SK-MEL-5 (cell line): ENCODE data around the gene LRRTM4. TPM values are rescaled to one million over a fixed set of nuclear protein-coding genes. Genes with fewer than 3 reads are reported as not detected.
"Not testable (repeated sequence)": the region's sequence is repeated elsewhere in the genome, so short reads cannot be mapped to it uniquely, and the experiment has no call there.

Experiments
- DNase-seq: peaks from one replicate; pipeline ENCODE4 v3.0.0-alpha.2; 2016; ENCODE audit warnings: low read depth, low spot score
- in situ Hi-C: cut with HindIII; loops from 2 replicates; pipeline ENCODE4 v1.10.0; 2016; ENCODE audit warnings: low sequenced_read_pairs, high pct_unique_total_duplicates, low pct_unique_long_range_greater_than_20kb
- total RNA-seq: library from RNA; depleted of rRNA; stranded (reverse); fragments of >200 nt; shearing (Covaris generic); gene quantifications from 2 replicates; pipeline ENCODE4 v1.2.3, GENCODE V29; 2014

LRRTM4 gene
- total RNA-seq, 1 experiment from 2014 or later: not detected

GRCh38 chr2:76812156-76812555, 710.0 kb downstream of the LRRTM4 start:
- in situ Hi-C loops: no loop called here

GRCh38 chr2:76809136-76809535, 713.0 kb downstream of the LRRTM4 start:
- DNase-seq: no peak
- in situ Hi-C loops: no loop called here

More at GRCh38 chr2:76812156-76812555, 710.0 kb downstream of the LRRTM4 start:
- DNase-seq: no peak

GRCh38 chr2:76808732-76809131, 713.4 kb downstream of the LRRTM4 start:
- no peak for DNase-seq
- in situ Hi-C loops: no loop called here

- DNase-seq: no peak
- in situ Hi-C loops: no loop called here
These were observed 728.4 kb downstream of the LRRTM4 start for GRCh38 chr2:76793647-76794334.

- in situ Hi-C loops, DNase-seq: not testable (repeated sequence)
These were observed 740.9 kb downstream of the LRRTM4 start for GRCh38 chr2:76781313-76781712.

- no peak for DNase-seq
- in situ Hi-C loops: no loop called here
These were observed 758.9 kb downstream of the LRRTM4 start for GRCh38 chr2:76763276-76763675.

GRCh38 chr2:76760367-76760704, 761.8 kb downstream of the LRRTM4 start:
- in situ Hi-C loops: no loop called here

GRCh38 chr2:76759634-76760366, 762.4 kb downstream of the LRRTM4 start:
- in situ Hi-C loops: no loop called here
- DNase-seq: no peak

More at GRCh38 chr2:76760367-76760704, 761.8 kb downstream of the LRRTM4 start:
- no peak for DNase-seq

- in situ Hi-C loops: no loop called here
These were observed 769.7 kb downstream of the LRRTM4 start for GRCh38 chr2:76752506-76752905.

GRCh38 chr2:76749858-76750257, 772.3 kb downstream of the LRRTM4 start:
- in situ Hi-C loops: no loop called here
- DNase-seq: no peak

More at GRCh38 chr2:76752506-76752905, 769.7 kb downstream of the LRRTM4 start:
- DNase-seq: no peak

- in situ Hi-C loops: no loop called here
- no peak for DNase-seq
These were observed 773.4 kb downstream of the LRRTM4 start for GRCh38 chr2:76748581-76749296.

- in situ Hi-C loops: no loop called here
- no peak for DNase-seq
These were observed 776.6 kb downstream of the LRRTM4 start for GRCh38 chr2:76745605-76746004.

GRCh38 chr2:76737607-76738006, 784.6 kb downstream of the LRRTM4 start:
- in situ Hi-C loops: no loop called here
- no peak for DNase-seq

- in situ Hi-C loops: no loop called here
- no peak for DNase-seq
These were observed 788.4 kb downstream of the LRRTM4 start for GRCh38 chr2:76733736-76734135.

GRCh38 chr2:76731157-76731556, 791.0 kb downstream of the LRRTM4 start:
- DNase-seq: no peak
- in situ Hi-C loops: no loop called here

- in situ Hi-C loops: no loop called here
- no peak for DNase-seq
These were observed 792.2 kb downstream of the LRRTM4 start for GRCh38 chr2:76730021-76730420.

- in situ Hi-C loops: no loop called here
- no peak for DNase-seq
These were observed 801.0 kb downstream of the LRRTM4 start for GRCh38 chr2:76721226-76721625.

- no peak for DNase-seq
- in situ Hi-C loops: no loop called here
These were observed 808.9 kb downstream of the LRRTM4 start for GRCh38 chr2:76713312-76713711.
